HS-27A (cell line): ENCODE results near the gene PRKCH.
"Not testable (repeated sequence)": the region's sequence is repeated elsewhere in the genome, so short reads cannot be mapped to it uniquely, and the experiment has no call there.

Experiments used
- DNase-seq: peaks from one replicate; pipeline ENCODE4 v3.0.0-alpha.2; 2012; ENCODE audit warnings: low read depth, missing footprints

PRKCH gene

DNA sequence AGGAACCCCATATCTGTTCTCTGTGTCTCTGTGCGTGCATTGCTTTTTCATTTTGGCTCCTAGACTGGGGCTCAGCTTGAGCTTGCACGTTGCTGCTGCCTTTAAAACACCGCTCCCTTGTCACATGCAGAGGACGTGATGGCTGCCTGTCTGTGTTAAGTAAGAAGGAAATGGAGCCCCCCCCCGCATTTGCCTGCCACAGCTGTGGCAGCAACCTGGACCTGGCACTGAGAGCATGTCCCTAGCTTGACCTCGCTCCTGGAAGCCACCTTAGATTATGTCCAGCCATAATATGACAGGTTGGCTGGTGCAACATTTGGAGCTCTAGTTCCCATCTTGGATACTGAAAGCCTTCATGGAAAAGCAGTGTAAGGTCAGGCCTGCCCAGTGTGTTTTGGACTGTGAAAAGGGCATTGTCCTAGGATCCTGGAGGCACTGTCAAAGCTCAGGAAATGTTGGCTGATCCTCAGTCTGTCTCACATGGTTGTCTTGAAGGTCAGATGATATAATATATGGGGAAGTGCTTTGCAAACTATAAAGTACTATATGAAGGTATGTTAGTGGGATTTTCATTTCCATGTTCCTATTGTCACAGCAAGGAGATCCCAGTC lies 73.8 kb downstream of the PRKCH start:
- DNase-seq = no peak

GRCh38 chr14:61396279-61396678 lies 74.9 kb downstream of the PRKCH start:
- DNase-seq = no peak

DNA sequence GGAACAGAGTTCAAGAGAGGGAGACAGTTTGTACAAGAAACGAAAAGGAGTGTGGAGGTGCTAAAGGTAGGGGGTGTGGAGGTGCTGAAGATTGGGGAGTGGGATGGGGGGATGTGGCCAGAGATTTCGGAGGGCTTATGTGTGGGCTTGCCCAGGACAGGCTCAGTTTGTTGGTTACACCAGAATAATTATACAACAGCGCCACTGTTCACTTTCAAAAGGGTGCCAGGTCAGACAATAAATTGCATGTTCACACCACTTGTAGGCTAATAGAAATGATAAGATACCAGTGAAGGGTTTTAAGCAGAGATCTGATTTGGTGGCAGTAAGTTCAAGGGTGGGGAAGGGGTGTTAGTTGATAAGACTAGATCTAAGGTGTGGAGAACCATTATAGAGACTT lies 75.3 kb downstream of the PRKCH start:
- no peak for DNase-seq

GRCh38 chr14:61397615-61398014 lies 76.2 kb downstream of the PRKCH start:
- no peak for DNase-seq

DNA sequence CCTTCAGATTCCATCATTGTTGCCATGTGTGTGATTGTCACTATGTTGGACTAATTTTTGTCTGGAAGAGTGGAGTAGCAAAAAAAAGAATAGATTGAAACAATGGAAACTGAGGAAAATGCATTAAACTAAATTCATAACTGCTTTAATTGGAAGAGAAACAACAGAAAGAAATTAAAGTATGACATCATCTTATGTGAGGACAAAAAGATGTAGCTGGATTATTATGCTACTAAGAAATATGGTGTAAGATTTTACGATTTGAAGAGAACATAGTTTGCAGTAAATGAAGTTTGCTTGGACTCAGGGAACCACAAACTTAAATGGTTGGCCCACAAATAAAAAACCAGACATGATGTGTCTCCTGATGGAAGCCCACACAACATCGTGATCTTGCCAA lies 76.8 kb downstream of the PRKCH start:
- DNase-seq = no peak

DNA sequence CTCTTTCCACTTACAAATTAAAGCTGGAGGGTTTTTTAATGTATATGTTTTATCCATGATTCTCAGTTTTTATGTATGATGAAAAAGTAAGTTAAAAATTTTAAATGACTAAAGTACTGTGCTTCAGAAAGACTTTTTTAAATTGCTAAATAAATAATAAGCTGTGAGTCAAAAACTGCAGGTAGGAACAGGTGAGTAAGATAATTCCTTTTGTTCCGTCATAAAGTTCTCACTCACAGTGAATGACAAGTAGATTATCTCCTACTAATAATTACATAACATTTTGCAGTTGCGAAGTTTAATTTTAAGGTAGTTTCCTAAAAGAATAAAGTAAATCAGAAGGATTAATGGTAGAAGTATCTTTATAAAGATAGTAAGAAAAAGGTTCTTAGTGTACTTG lies 78.0 kb downstream of the PRKCH start:
- DNase-seq = no peak

DNA sequence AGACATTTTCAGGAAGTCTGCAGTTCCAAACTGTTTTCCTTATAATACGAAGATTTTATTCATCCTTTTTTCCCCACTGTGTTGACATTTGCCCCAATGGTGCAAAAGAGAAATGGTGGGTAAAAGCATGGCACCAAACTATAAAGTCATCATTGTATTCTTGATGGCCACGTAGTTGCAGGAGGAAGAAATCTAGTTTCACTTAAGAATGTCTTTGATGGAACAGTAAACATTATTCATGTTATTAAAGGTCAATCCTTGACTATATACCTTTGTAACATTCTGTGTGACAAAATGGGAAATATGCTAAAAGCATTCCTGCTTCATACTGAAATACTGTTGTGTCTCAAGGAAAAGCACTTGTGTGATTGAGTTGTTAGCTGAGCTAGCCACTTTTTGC lies 80.1 kb downstream of the PRKCH start:
- no peak for DNase-seq

DNA sequence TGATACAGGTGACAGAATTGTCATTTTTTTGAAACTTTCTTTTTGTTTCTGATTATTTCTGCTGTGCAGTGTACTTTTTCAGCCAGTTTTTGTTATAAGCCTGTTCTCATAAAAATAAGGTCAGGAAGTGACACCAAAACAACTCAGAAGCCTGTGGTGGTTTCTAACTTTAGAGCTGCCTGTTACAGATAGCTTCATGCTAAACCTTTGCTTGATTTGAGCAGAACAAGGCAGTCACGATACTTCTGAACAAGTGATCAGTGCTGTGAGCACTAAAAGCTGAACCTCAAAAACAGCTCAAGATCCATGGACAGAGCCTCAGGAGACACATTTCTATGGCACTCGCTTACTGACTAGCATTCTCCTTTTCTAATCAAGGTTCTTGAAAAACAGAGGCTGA lies 82.0 kb downstream of the PRKCH start:
- no peak for DNase-seq

DNA sequence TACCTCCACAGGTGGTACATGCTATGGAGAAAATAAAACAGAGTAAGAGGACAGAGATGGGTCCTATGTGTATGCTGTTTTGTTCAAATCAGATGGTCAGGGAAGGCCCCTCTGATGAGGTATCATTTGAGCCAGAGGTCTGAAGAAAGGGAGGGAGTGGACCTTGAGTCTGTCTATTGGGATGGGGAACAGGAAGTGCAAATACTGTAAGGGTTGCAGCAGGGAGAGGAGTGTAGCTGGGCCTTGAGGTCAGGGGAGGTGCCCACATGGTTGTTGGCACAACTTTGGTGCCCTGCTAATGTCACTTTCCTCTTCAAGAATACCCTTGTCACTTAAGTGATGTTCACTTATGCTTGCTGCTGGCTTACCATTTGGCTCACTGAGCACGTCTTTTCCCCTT lies 83.3 kb downstream of the PRKCH start:
- no peak for DNase-seq

DNA sequence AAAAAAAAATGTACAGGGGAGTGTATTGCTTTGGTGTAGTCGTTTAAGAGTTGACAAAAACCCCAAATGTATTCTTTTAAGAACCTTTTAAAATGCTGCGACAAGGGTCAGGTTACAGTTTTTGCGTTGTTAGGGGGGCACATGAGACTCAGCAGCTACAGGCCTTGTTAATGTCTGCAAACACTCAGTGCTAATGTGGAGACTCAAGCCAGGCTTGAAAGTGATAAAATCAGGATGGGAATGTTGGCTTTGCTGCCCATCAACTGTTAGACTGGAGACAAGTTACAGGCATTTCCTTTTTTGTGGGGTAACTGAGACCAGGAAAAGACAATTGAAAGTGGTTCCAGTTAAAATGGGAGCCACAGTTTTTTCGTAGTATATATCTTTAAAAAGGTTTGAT lies 84.8 kb downstream of the PRKCH start:
- DNase-seq = no peak

GRCh38 chr14:61406675-61407074 lies 85.3 kb downstream of the PRKCH start:
- no peak for DNase-seq

DNA sequence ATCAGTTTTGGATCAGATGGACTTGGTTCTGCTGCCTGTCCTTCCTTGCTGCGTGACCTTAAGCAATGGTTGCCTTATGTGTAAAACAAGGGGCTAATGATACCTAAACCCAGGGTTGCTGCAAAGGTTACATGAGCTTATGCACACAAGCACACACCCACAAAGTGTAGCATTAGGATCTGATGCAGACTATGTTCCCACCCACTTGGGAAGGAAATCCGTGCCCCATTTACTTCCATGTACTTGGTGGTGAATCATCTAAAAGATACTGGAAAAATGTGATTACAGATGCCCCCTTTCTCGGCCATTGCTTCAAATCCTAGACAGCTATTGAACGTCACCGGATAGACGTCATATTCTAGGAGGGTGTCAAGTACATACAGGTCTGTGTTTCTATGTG lies 87.1 kb downstream of the PRKCH start:
- DNase-seq = no peak

GRCh38 chr14:61409782-61410181 lies 88.4 kb downstream of the PRKCH start:
- DNase-seq = no peak

DNA sequence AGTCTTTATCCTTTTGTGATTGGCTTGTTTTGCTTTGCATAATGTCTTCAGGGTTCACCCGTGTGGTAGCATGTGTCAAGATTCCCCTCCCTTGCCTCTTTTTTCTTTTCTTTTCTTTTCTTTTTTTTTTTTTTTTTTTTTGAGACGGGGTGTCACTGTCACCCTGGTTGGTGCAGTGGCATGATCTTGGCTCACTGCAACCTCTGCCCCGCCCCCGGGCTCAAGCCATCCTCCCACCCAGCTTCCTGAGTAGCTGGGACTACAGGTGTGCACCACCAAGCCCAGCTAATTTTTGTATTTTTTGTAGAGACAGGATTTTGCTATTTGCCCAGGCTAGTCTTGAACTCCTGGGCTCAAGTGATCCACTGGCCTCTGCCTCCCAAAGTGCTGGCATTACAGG lies 94.6 kb downstream of the PRKCH start:
- not testable (repeated sequence) for DNase-seq

- no peak for DNase-seq
These were observed 95.2 kb downstream of the PRKCH start for GRCh38 chr14:61416591-61416990.

- DNase-seq = no peak
These were observed 95.8 kb downstream of the PRKCH start for GRCh38 chr14:61417141-61417540.

DNA sequence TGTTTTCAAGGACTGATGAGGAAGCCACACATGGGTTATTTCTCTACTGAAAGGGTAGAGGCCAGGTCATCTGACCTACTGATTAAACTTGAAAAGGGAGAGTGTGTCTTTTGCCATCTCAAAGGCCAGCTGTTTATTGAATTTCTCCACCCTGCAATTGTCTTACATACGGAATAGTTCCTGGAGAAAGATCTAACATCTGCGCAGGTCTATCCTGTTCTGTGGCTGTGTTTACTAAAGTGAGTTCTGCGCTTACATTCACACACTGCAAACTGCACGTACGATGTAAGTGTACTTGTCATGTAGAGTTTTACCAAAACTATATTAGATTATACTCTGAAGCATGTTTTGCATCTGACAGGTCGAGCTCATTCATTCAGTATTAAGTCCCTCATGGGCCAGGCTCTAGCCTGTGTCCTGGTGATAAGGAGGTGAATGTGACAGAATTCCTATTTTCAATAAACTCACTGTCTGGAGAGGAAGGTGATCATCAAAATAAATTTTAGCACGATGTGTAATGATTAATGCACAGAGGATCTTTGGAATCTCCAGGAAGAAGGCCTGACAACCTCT lies 96.6 kb downstream of the PRKCH start:
- DNase-seq = no peak

- no peak for DNase-seq
These were observed 97.4 kb downstream of the PRKCH start for GRCh38 chr14:61418746-61419145.

DNA sequence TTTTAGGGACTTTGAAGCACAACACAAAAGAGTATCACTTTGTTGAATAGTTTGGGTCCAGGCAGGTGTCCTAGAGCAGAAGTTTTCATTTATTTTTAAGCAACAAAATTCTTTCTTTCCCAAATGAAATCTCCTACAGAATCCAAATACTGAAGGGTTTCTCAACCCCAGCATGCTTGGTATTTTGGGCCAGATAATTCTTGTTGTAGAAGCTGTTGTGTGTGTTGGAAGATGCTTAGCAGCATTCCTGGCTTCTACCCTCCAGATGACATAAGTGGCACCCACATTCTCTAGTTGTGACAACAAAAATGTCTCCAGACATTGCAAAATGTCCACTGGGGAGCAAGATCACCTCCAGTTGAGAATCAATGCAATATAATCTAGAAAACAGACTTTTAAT lies 97.8 kb downstream of the PRKCH start:
- DNase-seq = no peak

DNA sequence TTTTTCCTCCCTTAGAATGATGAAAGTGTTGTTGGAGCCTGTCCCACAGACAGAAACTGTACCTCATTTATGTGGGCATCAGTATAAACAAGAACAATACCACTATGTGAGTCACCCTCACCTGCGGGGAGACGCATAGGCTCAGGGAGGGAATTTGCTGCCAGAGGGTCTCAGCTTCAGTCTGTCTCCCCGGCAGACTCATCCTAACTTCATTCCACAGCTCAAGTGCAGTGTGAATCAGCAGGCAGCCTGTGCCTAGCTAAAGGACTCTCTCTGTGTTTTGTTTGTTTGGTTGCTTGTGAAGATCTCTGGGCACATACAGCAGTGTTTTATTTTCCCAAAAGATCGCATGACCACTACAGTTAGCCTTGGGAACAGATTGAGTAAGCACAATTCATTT lies 98.9 kb downstream of the PRKCH start:
- DNase-seq = no peak

DNA sequence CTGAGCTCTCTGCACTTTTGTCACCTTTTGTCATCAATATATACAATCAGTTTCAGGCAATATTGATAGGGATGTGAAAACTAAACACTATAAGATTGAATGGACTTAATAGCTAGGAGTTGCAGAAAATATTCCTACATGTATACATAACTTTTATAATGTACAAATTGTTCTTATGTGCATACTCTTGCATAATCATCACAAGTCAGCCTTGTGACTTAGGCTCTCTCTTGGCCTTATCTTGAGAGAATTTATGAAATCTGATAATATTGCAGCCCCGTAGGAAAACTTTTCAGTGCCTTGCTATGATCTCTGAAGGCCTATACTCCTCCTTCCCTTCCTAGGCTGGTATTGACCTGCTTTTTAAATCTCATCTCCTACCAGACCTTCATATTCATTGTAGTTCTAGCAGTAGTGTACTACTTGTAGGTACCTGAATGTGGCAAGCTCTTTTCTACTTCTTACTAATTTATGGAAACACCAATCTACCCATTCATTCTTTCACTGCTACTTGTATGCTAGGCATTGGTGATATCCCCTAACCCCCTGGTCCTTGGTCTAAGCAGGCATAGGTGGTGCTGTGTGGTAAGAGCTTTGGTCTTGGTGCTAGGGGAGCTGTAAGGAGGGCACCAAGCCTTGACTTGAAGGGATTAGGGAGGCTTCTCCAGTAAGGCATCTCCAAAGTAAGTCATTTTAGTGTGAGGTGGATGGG lies 100.0 kb downstream of the PRKCH start:
- DNase-seq = no peak

GRCh38 chr14:61426048-61426447 lies 104.7 kb downstream of the PRKCH start:
- no peak for DNase-seq

DNA sequence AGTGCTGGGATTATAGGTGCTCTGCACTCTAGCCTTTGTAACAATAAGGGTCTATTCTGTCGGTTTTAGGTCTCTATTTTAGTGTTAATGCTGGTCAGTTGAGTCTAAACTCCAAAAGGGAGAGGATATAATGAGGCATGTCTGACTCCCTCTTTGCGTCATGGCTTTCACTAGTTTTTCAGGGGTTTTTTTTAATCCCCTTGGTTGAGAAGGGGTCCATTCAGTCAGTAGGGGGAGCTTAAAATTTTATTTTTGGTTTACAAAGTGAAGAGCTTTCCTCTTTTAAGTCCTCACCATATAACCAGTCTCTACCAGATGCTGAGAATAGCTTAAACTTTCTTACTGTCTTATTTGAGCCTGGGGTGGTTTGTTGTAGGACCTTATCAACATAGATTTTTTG lies 106.9 kb downstream of the PRKCH start:
- no peak for DNase-seq

- no peak for DNase-seq
These were observed 107.9 kb downstream of the PRKCH start for GRCh38 chr14:61429316-61429715.
